LNCAP (cell line): ENCODE results near the gene LRRN4CL.

Experiments
- TF ChIP-seq, protein P1 (sequence below): fragments of 450-650 bp; IDR thresholded peaks from 2 replicates; pipeline ENCODE4 v1.5.1; 2017; ENCODE audit warnings: mild to moderate bottlenecking

Gene LRRN4CL

DNA sequence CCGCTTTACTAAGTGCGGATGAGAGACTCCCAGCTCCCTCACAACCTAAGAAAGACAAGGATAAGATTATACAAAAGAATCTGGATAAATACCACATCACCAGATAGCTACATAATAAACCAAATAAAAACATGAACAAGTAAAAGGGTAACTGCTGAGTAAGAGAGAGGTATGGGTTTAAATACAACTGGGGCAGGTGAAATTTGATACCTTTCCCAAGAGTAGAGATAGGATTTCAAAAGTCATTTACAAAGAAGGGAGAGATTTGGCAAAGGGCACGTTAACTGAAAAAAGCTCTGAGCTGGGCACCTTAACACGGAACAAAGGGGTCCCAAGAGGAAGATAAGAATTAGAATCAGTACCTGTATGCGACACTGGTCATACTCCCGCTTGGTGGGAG is 12.2 kb downstream of the LRRN4CL start:
- TF ChIP-seq, protein P1, sequence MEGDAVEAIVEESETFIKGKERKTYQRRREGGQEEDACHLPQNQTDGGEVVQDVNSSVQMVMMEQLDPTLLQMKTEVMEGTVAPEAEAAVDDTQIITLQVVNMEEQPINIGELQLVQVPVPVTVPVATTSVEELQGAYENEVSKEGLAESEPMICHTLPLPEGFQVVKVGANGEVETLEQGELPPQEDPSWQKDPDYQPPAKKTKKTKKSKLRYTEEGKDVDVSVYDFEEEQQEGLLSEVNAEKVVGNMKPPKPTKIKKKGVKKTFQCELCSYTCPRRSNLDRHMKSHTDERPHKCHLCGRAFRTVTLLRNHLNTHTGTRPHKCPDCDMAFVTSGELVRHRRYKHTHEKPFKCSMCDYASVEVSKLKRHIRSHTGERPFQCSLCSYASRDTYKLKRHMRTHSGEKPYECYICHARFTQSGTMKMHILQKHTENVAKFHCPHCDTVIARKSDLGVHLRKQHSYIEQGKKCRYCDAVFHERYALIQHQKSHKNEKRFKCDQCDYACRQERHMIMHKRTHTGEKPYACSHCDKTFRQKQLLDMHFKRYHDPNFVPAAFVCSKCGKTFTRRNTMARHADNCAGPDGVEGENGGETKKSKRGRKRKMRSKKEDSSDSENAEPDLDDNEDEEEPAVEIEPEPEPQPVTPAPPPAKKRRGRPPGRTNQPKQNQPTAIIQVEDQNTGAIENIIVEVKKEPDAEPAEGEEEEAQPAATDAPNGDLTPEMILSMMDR, result no peak

DNA sequence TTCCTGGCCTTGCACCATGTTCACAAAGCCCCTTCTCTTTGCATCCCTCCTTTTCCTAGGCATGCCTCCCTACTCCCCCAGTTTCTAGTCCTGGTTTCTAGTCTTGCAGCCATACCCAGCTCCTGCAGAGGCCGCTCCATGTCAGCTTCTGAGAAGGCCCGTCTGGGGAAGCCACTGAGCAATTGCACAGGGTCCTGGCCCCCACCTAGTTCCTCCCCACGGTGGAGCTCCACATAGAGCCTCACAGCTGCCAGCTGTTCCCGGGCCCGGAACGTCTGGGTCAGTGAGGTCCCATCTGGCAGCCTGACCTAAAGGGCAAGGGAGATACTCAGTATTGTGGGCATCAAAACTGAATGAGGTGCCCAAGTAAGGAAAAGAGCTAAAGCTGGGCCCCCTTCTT is 12.6 kb downstream of the LRRN4CL start:
- TF ChIP-seq, protein P1, result no peak

DNA sequence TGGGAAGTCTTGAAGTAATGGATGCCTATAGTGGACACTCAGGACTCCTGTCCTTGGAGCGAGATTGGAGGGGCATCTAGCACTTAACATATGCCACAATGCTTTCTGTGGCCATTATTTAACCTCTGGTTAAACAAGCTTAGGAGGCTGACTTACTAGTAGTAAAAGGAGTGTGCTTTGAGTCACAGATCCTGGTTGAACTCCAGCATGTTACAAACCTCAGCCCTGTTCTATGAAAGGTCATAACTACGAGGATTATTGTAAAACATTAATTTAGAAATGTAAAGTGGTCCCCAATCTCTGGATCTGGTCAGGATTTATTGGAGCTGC is 16.2 kb downstream of the LRRN4CL start:
- TF ChIP-seq, protein P1, result no peak

DNA sequence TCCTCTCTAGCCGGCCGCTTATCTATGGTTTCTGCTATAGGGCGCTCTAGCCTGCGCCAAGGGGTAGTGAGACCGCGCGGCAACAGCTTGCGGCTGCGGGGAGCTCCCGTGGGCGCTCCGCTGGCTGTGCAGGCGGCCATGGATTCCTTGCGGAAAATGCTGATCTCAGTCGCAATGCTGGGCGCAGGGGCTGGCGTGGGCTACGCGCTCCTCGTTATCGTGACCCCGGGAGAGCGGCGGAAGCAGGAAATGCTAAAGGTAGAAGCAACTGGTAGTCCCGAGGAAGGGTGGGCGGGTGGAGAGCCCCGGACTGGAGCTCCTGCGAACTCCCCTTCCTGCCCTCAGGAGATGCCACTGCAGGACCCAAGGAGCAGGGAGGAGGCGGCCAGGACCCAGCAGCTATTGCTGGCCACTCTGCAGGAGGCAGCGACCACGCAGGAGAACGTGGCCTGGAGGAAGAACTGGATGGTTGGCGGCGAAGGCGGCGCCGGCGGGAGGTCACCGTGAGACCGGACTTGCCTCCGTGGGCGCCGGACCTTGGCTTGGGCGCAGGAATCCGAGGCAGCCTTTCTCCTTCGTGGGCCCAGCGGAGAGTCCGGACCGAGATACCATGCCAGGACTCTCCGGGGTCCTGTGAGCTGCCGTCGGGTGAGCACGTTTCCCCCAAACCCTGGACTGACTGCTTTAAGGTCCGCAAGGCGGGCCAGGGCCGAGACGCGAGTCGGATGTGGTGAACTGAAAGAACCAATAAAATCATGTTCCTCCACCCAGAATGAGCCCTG is 17.5 kb downstream of the LRRN4CL start, which contains the start of the genes LBHD1 and UQCC3:
Gene LBHD1, minus strand, starts transcription at position 660 of the 782 bp plus-strand sequence. CDS start 2,236 bp downstream, outside the sequence.
Gene UQCC3, plus strand, starts transcription at position 66 of the 782 bp plus-strand sequence. Its CDS starts 73 bp downstream, at position 139.
- TF ChIP-seq, protein P1, result no peak

DNA sequence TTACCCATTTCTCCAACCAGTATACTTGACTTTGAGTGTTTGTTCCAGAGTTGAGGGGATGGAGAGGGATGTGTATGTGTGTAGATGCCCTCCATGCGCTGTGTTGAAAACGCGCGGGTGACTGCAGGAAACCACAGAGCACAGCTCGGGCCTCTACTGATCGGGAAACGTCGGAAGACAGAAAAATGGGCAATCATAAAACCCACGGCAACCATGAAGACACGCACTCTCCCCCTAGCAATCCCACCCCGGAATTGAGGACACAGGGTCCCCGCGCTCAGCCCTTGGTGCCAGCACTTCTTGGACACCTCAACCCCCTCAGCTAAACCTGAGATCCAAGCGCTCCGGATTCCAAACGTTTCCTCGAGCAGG is 18.1 kb downstream of the LRRN4CL start:
- TF ChIP-seq, protein P1, result no peak

DNA sequence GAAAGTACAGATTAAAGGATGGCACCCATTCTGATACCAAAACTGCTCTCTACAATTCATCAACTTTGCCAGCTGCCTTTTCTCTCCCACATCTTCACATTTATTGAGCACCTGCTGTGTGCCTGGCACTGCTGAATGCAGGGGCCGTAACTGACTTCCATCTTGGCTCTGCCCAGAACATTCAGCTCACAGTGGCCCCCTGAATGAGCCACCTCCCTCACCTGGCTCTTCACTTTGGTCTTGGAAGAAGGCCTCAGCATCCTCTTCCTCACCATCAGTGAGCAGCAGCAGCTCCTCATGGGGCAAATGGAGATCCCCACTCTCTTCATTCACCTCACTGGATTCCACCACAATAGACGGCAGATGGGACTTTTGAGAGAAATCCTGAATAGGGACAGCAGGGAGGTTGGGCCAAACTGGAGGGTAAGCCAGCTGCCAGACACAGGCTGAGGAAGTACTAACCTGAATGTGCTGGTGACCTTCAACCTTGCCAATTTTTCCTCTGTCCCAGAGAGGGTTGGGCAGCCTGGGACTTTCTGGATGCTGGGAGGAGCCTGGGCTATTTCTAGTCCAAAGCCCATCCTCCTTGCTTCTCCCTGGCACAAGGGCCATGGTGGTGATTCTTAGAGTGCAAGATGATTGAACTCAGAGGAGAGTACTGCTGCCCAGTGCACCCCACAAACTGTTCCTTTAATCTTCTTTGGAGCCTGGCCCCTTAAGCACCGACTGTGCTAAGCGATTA is 19.7 kb downstream of the LRRN4CL start:
- TF ChIP-seq, protein P1, result no peak

DNA sequence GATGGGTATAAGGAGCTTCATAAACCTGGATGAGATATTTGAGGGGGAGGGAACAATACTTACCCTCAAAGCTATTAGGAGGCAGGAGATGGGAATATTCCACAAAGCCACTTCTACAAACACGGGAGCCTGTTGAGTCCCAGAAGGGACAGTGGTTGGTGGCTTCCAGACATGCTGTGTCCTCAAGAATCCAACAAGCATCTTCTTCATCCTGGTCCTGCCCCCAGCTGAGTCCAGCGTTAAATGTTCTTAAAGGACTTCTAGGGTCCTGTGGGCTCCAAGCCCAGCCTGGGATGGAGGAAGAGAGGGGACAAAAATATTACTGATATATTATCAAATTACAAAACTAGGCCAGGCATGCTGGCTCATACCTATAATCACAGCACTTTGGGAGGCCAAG is 21.9 kb downstream of the LRRN4CL start:
- TF ChIP-seq, protein P1, result no peak
